Measurements from ENCODE around the gene PDGFRB. TPM values are rescaled to one million over a fixed set of nuclear protein-coding genes. Genes with fewer than 3 reads are reported as not detected.

Gene PDGFRB
- total RNA-seq, 1 donor from 2014 or later, result 39.7 TPM

DNA sequence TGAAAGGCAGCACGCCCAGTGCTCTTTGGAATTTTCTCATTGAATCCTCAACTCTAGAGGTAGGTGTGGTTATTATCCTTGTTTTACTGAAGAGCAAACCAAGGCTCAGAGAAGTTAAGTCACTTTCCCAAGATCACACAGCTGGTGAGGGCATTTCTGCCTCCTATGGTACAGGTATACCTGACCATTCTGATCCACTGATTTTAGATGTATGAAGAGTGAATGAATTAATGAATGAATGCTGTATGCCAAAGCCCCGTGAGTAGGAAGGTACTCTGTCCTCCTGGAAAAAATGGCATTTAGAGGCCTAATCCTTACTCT, 51.1 kb downstream of the PDGFRB start:
- Histone ChIP-seq H3K4me3 (no peak overlapping the region), H3K4me1 (no peaks in the 10 kb centered on the region), H3K27me3 (ENCODE audit: low read depth) (no peaks in the 10 kb centered on the region), H3K36me3 (no peaks in the 10 kb centered on the region), H3K9me3 (replicated peaks) (no peaks in the 10 kb centered on the region), H3K27ac (replicated peaks) (no peak overlapping the region)
- TF ChIP-seq, protein P1, sequence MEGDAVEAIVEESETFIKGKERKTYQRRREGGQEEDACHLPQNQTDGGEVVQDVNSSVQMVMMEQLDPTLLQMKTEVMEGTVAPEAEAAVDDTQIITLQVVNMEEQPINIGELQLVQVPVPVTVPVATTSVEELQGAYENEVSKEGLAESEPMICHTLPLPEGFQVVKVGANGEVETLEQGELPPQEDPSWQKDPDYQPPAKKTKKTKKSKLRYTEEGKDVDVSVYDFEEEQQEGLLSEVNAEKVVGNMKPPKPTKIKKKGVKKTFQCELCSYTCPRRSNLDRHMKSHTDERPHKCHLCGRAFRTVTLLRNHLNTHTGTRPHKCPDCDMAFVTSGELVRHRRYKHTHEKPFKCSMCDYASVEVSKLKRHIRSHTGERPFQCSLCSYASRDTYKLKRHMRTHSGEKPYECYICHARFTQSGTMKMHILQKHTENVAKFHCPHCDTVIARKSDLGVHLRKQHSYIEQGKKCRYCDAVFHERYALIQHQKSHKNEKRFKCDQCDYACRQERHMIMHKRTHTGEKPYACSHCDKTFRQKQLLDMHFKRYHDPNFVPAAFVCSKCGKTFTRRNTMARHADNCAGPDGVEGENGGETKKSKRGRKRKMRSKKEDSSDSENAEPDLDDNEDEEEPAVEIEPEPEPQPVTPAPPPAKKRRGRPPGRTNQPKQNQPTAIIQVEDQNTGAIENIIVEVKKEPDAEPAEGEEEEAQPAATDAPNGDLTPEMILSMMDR (IDR thresholded peaks at IDR 0.05; ENCODE audit: borderline replicate concordance), result no peak
- DNase-seq, result no peak
- intact Hi-C loops (cut with micrococcal nuclease), result no loop called here

DNA sequence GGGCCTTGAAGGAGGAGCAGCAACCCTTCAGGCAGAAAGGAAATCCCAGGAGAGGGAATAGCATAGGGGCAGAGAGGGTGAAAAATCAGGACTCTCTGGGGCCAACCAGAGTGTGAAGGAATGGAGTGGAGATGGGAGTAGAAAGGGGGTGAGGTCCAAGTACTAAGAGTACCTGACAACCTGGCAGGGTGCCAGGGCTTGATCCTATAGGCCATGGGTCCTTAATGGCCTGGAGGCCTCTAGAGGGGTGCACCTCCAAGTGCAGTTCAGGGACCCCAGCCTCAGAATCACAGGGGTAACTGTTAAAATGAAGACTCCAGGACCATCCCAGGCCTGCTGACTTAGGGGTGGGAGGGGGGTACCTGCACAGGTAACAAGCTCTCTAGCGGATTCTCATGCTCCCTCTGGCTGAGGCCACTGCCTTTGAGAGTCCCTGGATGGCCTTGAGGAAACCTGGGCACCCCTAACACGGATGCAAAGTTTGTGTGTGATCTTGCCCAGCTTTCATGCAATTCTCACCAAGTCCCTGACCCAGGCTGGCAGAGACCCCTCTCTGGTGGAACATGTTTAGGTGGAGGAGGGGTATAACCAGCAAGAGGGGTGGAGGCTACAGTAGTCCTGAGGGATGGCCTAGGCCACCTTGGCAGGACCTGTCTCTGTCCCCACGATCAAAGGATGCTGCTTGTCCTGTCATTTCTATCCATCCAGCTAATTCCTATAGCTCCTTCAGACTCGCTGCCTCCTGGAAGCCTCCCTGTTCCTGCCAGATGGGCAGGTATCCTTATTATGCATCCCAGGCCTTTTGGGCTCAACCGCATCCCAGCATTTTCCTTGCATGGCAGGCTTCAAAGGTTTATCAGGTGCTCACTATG, 51.7 kb downstream of the PDGFRB start:
- H3K9me3 ChIP-seq (replicated peaks), result no peaks in the 10 kb centered on the region
- no peaks in the 10 kb centered on the region for H3K4me1 ChIP-seq
- H3K36me3 ChIP-seq, result no peaks in the 10 kb centered on the region
- H3K27me3 ChIP-seq (ENCODE audit: low read depth), result no peaks in the 10 kb centered on the region
- intact Hi-C loops (cut with micrococcal nuclease), result no loop called here
- H3K4me3 ChIP-seq, result no peak overlapping the region
- TF ChIP-seq, protein P1 (IDR thresholded peaks at IDR 0.05; ENCODE audit: borderline replicate concordance), result no peak
- no peak overlapping the region for H3K27ac ChIP-seq (replicated peaks)
- DNase-seq, result no peak

DNA sequence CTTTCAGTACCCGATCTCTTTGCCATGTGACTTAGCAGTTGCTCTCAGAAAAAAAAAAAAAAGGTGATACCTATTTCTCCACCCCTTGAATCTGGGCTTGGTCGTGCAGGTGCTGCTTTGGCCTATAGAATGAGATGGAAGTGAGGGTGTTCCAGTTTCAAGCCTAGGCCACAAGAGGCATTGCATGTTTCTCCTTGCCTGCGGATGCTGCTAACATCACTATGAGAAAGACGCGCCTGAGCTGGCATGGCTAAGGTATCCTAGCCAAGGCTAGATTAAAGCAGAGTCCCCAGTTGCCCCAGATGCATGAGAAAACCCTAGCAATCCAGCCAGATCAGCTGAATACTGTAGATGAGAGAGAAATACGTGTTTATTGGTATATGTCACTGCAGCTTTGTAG, 54.6 kb downstream of the PDGFRB start:
- H3K36me3 ChIP-seq, result no peaks in the 10 kb centered on the region
- DNase-seq, result no peak
- intact Hi-C loops (cut with micrococcal nuclease), result no loop called here
- no peaks in the 10 kb centered on the region for H3K27me3 ChIP-seq (ENCODE audit: low read depth)
- H3K9me3 ChIP-seq (replicated peaks), result no peaks in the 10 kb centered on the region
- no peaks in the 10 kb centered on the region for H3K4me1 ChIP-seq
- TF ChIP-seq, protein P1 (IDR thresholded peaks at IDR 0.05; ENCODE audit: borderline replicate concordance), result no peak
- H3K27ac ChIP-seq (replicated peaks), result no peak overlapping the region
- H3K4me3 ChIP-seq, result no peak overlapping the region

DNA sequence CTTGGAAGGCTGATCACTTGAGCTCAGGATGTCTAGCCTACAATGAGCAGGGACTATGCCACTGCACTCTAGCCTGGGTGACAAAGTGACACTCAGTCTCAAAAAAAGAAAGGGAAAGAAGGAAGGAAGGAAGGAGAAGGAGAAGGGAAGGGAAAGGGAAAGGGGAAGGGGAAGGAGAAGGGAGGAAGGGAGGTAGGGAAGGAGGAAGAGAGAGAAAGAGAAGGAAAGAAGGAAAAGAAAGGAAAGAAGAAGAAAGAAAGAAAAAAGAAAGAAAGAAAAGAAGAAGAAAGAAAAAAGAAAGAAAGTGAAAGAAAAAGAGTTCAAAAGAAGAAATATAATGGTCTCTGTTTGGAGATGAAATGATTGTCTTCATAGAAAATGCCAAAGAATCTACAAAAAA, 58.5 kb downstream of the PDGFRB start:
- TF ChIP-seq, protein P1 (IDR thresholded peaks at IDR 0.05; ENCODE audit: borderline replicate concordance), result no peak
- no peaks in the 10 kb centered on the region for H3K27me3 ChIP-seq (ENCODE audit: low read depth)
- H3K9me3 ChIP-seq (replicated peaks), result no peaks in the 10 kb centered on the region
- no peaks in the 10 kb centered on the region for H3K36me3 ChIP-seq
- intact Hi-C loops (cut with micrococcal nuclease), result no loop called here
- no peak for DNase-seq
- no peak overlapping the region for H3K4me3 ChIP-seq
- H3K27ac ChIP-seq (replicated peaks), result no peak overlapping the region
- H3K4me1 ChIP-seq, result no peaks in the 10 kb centered on the region

DNA sequence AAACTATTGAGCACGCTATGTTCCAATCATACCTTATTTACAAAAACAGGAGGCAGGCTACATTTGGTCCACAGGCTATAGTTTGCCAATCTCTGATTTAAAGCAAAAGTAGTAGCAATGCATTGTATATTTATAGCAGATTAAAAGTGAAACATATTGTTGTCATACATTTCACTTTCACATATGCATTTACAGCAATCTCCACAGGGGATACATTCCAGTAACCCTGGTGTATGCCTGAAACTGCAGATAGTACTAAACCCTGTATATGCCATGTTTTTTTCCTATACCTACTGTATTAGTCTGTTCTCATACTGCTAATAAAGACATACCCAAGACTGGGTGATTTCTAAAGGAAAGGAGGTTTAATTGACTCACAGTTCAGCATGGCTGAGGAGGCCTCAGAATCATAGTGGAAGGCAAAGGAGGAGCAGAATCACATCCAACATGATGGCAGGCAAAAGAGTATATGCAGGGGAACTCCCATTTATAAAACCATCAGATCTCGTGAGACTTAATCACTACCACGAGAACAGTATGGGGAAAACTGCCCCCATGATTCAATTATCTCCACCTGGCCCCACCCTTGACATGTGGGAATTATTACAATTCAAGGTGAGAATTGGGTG, 63.4 kb downstream of the PDGFRB start:
- TF ChIP-seq, protein P1 (IDR thresholded peaks at IDR 0.05; ENCODE audit: borderline replicate concordance), result no peak
- DNase-seq, result no peak
- no peak overlapping the region for H3K27ac ChIP-seq (replicated peaks)

More for the DNA sequence above, 63.4 kb downstream of the PDGFRB start:
- Histone ChIP-seq H3K9me3 (replicated peaks) (no peaks in the 10 kb centered on the region), H3K27me3 (ENCODE audit: low read depth) (peaks cover 17% of the 10 kb centered on the region), H3K4me3 (no peak overlapping the region), H3K36me3 (no peaks in the 10 kb centered on the region), H3K4me1 (no peaks in the 10 kb centered on the region)
- intact Hi-C loops (cut with micrococcal nuclease), result no loop called here
